Endometrium (tissue), 2 donors: Measurements from ENCODE around the gene MYO7A.

Source experiments
- FAIRE-seq: peaks from 2 replicates; lab custom pipeline; 2012; peaks lifted over from hg19 to GRCh38; lab: Jason Lieb, UNC
- donor health status: control.
- donor health status: control.

Gene MYO7A

DNA sequence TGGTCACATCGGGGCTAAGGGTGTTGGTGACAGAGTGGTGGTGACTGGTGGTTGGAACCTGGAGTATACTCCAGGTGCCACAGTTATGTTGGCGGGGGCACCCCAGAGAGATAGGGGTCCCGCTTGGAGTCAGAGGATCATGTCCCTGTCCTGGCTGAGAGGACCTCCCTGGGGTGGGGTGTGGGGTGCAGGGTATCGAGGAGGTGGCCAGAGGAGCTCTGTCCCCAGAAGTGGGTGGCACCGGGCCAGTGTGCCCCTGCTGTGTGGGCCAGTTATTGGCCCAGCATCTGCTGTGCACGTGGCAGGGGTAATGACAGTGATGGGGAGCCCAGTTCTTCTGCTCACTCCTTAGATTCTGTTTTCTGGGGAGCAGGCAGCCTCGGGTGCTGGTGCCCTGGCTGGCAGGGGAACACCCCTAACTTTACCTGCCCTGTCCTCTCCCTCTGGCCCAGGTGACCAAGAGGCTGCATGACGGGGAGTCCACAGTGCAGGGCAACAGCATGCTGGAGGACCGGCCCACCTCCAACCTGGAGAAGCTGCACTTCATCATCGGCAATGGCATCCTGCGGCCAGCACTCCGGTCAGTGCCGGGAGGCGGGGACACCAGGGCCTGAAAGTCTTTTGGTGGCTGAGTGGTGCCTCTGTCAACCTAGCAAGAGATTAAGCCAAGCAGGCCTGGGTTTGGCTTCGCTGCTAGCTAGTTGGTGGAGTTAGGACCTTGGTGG is 56.3 kb downstream of the MYO7A start:
- FAIRE-seq: no peak

DNA sequence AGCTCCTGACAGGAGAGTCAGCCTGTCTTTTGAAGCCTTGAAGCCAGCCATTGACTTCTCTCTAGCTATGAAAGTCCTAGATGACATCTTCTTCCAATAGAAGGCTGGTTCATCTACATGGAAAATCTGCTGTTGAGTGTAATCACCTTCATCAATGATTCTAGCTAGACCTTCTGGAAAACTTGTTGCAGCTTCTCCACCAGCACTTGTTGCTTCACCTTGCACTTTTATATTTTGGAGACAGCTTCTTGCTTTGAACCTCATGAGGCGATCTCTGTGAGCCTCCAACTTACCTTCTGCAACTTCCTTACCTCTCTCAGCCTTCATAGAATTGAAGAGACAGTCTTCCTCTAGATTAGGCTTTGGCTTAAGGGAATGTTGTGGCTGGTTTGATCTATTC is 58.3 kb downstream of the MYO7A start:
- no peak for FAIRE-seq

DNA sequence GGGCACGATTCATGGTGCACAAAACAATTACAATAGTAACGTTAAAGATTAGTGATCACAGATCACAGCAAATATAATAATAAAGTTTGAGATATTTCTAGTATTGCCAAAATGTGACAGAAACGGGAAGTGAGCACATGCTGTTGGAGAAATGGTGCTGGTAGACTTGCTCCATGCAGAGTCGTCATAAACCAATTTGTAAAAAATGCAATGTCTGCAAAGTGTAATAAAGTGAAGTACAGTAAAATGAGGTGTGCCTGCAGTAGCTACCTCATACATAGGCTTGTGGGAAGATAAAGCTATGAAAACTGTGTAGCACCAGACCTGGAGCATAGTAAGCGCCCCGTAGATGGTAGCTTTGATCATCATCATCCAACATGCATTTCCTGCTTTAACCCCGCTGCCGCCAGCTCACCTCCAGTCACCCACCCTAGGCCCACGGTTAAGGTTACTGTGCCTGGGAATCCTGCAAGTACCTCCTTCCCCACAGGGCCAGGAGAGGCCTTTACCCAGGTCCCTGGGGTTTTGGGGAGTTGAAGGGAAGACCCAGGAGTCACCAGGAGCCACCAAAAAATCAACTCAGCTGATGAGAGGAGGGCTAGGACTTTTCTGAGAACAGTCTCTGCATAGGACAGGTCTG is 59.2 kb downstream of the MYO7A start:
- no peak for FAIRE-seq

DNA sequence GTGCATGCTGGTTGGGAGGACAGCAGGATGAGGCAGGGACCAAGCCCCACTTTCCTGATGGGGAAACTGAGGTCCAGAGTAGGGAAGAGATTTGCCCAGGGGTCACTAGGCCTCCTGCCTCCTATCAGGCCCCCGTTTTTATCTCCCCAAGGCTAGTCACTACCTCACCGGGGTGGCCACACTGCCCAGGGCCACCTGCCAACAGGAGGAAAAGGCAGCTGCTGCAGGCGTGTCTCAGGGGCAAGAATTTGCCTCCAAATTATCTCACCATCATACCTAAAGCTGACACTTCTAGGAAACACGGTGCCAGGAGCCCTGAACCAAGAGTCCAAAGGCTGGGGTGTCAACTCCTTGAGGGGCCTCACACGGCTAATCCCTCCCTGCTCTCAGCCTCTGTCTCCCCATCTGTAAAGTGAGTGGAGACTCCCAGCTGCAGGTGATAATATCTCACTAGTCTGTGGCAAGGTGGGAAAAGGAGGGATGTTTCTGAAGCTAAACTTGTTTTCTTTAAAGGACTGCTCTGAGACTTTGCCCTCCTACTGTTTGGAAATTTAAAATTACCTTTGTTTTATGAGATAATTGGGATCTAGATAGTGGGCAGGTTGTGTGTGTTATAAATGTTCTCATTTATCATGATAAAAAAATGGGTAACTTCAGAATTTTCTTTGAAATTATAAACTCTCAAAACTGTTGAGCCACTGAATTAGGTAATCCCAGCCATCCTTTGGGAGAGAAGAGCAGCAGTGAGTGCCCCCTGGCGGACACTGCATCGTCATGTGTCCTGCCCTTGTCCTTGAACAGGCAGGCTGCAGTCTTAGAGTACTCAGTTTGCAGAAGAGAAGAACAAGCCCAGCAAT is 60.0 kb downstream of the MYO7A start:
- FAIRE-seq: peak; percentile 43

DNA sequence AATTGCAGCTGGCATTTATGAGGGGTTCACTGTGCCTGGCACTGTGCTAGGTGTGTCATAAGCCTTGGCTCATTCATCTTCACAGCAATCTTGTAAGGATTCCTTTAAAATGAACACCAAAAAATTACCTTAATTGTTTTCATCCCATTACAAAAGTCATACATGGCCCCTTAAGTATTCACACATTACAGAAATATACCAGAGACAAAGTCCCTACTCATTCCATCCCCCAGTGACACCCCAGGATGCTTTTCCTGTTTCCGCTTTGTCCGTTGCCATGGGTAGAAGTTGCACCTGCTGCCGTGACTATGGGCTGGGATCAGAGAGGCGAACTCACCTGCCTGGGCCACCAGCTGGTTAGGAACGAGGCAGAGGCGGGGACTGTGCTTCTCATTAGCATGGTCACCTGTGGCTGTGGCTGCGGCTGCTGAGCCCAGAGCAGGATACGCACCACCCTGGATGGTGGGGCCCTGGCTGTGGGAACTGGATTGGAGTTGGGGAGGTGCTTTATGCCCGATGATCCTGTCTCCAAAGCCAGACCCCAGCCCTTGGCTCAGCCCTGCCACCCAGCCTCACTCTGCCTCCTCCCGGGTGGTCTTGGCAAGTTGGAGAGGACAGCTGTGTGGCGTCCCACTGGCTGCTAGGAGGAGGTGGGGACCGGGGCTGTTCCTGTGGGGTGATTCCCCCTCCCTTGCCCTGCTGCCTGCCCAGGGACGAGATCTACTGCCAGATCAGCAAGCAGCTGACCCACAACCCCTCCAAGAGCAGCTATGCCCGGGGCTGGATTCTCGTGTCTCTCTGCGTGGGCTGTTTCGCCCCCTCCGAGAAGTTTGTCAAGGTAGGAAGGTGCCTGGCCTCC is 60.8 kb downstream of the MYO7A start:
- FAIRE-seq: no peak

DNA sequence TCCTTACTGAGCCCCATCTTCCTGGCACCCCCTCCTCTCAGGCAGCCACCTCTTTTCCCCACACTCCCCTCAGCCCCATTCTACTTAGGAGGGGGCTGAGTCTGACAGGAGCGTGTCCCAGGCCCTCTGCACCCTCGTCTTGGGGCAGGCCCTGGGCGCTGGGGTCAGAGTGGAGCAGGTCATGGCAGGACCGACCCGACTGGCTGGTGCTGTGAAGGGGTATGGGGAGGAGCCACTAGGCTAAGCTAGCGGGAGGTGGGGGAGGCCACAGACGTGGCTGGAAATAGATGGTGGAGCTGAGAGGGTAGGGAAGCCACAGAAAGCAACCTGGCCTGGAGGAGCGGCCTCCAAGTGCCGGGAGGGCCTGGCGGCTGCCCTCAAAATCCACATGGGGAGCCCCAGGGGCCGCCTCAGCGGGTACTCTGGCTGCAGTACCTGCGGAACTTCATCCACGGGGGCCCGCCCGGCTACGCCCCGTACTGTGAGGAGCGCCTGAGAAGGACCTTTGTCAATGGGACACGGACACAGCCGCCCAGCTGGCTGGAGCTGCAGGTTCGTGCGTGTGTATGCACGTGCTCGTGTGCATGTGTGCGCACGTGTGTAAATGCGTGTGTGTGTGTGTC is 61.7 kb downstream of the MYO7A start:
- FAIRE-seq: no peak

DNA sequence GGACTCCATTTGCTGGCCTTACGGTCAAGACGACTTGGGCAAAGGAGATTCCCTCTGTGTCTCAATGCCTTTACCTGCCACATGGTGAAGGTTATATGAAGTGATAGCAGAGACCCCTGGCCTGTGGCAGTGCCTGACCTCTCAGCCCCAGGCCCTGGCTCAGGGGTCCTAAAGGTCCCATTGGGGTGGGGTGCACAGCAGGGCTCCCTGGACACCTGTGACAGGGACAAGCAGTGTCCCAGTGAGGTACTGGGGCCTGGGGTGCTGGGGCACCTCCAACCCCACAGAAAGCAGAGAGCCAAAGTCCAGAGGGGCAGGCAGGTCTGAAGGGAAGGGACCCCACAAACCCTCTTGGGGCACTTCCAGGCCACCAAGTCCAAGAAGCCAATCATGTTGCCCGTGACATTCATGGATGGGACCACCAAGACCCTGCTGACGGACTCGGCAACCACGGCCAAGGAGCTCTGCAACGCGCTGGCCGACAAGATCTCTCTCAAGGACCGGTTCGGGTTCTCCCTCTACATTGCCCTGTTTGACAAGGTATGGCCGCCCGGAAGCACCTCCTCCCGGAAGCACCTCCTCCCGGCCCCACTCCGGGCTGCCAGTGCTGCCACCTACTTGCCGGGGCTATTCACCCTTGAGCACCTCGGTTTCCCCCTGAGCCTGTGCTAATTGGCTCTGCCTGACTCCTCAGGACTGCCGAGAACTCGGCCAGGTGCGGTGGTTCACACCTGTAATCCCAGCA is 62.5 kb downstream of the MYO7A start:
- FAIRE-seq: no peak

DNA sequence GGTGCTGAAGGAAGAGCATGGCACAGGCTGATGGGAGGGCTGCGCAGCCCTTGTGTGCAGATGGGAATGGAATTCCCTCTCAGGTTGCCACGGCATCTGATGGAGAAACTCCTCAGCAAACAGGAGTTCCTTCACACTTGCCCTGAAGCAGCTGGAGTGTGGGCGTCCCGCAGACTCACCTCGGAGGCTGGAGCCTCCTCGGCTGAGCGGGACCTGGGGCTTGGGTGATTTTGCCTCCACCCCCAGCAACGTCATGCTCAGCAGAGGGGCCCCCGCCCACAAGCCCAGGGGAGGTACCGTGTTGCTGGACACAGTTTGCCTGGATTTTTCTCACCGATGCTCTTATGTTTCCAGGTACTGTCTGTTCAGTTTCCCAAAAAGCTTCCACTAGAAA is 63.4 kb downstream of the MYO7A start:
- no peak for FAIRE-seq

DNA sequence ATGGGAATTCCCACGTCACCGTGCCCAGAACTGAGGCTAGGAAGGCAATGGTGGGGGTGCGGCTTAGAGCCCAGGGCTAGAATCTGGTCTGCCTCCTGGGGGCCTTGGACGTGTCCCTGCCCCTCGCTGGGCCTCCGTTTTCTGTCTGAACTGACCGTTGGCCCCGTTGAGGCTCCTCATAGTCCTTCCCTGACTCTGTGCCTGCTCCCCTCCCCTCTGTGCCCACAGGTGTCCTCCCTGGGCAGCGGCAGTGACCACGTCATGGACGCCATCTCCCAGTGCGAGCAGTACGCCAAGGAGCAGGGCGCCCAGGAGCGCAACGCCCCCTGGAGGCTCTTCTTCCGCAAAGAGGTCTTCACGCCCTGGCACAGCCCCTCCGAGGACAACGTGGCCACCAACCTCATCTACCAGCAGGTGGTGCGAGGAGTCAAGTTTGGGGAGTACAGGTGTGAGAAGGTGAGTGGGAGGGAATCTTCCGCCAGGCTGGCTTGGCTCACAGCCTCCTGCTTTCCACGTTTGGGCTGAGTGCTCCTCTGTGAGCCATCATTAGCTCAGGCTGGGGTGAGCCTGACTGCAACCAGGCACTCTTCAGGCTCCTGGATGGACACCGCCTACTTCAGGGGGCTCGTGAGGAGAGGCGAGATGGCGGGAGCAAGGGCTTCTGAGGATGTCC is 63.9 kb downstream of the MYO7A start:
- FAIRE-seq: no peak

DNA sequence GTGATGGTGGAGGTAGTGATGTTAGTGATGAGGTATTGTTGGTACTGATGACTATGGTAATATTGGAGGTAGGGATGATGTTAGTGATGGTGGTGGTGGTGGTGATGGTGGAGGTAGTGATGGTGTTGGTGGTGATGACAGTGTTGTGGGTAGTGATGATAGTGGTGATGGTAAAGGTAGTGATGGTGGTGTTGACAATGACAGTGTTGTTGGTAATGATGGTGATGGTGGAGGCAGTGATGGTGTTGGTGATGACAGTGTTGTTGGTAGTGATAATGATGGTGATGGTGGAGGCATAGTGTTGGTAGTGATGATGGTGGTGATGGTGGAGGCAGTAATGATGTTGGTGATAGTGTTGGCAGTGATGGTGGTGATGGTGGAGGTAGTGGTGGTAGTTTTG is 65.1 kb downstream of the MYO7A start:
- FAIRE-seq: no peak

DNA sequence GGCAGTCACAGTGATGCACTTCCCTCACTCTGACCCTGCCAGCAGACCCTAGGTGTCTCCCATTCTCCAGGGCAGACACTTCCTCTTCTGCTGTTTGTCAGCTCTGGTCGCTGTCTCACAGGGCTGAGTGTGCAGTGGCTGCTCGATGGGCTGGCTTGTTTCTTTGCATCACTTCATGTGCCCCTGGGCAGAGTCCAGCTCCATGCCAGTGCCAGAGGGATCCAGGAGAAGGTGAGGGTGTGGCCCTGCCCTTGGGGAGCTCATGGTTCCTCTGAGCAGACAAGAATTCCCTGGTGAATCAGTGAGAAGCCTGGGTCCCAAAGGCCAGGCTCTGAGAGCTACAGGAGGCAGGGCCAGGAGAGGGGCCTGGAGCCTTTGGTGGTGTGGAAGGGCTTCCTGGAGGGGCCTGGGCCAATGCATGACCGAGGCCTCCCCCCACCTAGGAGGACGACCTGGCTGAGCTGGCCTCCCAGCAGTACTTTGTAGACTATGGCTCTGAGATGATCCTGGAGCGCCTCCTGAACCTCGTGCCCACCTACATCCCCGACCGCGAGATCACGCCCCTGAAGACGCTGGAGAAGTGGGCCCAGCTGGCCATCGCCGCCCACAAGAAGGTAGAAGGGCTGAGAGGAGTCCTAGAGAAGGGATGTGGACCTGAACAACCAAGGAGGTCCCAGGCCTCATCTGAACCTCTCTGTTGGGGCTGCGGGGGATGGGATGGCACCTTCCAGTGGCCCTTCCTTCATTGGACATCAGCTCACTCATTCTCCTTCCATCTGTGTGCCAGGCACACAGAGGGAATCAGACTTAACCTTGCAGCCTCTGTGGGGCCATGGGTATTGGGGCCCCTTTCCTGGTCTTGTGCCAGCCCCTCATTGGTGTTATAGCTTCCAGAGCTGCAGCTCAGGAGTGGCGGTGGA is 66.1 kb downstream of the MYO7A start:
- no peak for FAIRE-seq

DNA sequence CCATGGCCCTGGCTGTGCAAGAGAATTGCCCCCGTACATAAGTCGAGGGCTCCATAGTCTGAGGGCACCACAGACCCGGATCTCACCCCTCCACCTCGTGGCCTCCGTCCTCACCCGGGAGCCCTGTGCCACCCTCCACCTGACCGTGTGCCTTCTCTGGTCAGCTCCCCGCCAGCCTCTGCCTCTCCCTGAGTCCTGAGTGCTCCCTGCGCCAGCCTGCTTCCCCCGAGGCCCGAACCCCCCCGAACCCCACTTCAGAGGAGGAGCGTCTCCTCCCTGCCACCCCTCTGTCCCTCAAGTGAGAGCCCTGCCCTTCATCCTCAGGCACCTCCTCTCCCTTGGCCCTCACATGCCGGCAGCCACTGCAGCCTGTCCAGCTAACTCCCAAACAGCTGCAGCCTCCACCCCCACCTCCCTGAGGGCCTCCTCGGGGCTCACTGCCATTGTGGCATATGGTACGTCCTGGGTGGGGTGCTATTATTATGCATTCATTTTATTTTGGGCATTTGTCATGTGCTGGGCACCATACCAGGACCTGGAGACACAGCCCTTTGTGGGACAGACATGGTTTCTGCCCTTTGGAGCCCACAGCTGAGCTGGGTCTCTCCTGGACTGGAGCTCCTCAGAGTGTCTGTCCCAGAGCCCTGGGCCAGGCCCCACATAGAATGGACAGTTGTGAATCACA is 67.2 kb downstream of the MYO7A start:
- FAIRE-seq: no peak

DNA sequence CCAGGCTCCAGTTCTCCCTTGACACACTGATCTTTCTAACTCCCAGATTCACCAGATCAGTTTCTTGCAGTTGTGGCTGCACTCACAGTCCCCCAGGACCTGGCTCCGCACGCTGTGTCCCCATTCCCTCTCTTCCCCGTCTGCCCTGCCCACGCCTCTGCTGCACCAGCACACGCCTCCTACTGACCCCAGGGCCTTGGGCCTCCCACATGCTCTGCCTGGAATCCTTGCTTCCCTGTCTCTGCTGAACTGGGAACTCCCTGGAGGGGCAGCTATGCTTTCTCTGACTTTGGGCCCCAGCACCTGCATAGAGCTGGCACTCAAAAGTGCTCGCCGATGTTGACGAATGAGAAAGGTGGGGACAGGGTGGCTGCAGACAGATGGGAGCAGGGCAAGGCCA is 68.9 kb downstream of the MYO7A start:
- FAIRE-seq: no peak

DNA sequence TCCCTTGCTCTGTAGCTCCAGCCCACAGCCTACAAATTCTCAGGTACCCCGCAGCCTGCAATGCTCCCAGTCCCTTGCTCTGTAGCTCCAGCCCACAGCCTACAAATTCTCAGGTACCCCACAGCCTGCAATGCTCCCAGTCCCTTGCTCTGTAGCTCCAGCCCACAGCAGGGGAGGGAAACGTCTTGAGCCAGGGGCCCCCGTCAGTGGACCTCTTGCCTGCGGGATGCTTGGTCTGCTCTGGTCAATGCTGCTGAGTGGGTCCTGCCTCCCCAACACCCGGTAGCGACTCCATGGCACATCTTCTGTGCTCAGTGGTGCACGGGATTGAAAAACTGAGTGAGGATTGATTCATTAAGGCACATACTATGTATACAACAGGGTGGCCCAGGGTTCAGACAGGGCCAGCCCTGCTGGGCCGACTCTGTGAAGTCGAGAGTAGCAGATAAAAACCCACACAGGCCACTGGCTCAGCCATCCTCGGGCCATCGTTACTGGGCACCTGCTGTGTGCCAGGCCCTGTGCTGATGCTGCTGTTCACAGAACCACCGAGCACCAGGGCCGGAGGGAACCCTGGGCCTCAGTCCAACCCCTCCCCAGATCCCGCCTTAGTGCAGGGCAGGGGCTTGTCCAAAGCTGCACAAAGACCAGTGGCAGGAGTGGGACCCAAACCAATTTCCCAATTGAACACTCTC is 69.7 kb downstream of the MYO7A start:
- no peak for FAIRE-seq

DNA sequence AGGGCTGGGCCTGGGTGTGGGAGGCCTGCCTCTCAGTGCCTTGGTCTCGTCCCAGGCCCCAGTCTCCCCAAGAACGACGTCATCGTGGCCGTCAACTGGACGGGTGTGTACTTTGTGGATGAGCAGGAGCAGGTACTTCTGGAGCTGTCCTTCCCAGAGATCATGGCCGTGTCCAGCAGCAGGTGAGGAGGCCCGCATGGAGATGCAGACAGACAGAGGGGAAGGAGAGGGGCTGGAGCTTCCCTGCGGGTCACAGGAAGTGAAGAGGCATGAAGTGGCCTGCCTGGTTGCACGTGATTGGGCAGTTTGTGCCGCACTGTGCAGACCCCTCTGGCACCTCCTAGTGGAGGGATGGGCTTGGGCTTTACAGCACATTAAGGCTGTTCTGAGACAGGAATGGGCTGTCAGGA is 70.4 kb downstream of the MYO7A start:
- FAIRE-seq: no peak

DNA sequence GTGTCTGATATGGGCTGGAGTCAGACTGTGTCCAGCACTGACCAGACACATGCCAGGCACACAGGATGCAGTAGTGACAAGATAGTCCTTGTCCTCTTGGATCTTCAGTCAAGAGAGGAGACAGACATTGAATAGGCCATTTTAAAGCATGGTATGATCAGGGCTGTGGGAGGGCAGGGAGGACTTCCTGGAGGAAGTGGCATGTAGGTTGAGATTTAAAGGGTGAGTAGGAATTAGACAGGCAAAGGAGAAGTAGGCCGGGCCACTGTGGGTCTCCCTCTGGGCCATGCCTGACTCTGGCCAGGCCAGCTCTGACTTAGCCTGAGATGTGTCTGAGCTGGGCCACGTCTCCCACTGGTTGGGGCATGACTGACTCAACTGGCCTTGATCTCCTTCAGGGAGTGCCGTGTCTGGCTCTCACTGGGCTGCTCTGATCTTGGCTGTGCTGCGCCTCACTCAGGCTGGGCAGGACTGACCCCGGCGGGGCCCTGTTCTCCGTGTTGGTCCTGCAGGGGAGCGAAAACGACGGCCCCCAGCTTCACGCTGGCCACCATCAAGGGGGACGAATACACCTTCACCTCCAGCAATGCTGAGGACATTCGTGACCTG is 71.2 kb downstream of the MYO7A start:
- no peak for FAIRE-seq
